Aorta (tissue), 5 donors: Measurements from ENCODE around the gene WHRN. TPM values are rescaled to one million over a fixed set of nuclear protein-coding genes. Genes with fewer than 3 reads are reported as not detected.

Source experiments
- ATAC-seq: fragments of 200-7000 bp; cut with Tn5 transposase; one replicate; pipeline ENCODE4 v1.9.1; 2022; ENCODE audit warnings: moderate library complexity; ENCODE audit not compliant: low FRiP score
- DNase-seq, 2 donors: peaks; one replicate each; pipeline ENCODE4 v3.0.0-alpha.2; 2020
- H3K27ac ChIP-seq, 2 donors: one replicate each; pipeline ENCODE4 v1.5.1; 2013; ENCODE audit warnings: low read length in 2 of 2, mild to moderate bottlenecking in 2 of 2, moderate library complexity in 2 of 2, control low read depth in 1 of 2, inconsistent platforms in 1 of 2, low read depth in 1 of 2
- H3K27me3 ChIP-seq, 2 donors: one replicate each; pipeline ENCODE4 v1.6.1; 2013; ENCODE audit warnings: control low read depth in 1 of 2, low read length in 1 of 2, mild to moderate bottlenecking in 1 of 2, moderate library complexity in 1 of 2; ENCODE audit not compliant: insufficient read depth in 2 of 2, control insufficient read depth in 1 of 2
- H3K36me3 ChIP-seq, 2 donors: one replicate each; pipeline ENCODE4 v1.6.1; 2013; ENCODE audit warnings: control low read depth in 1 of 2, low read length in 1 of 2, mild to moderate bottlenecking in 1 of 2; ENCODE audit not compliant: insufficient read depth in 2 of 2, control insufficient read depth in 1 of 2
- H3K4me1 ChIP-seq, 2 donors: one replicate each; pipeline ENCODE4 v1.6.1; 2013; ENCODE audit warnings: low read length in 2 of 2, control low read depth in 1 of 2, mild to moderate bottlenecking in 1 of 2, moderate library complexity in 1 of 2; ENCODE audit not compliant: insufficient read depth in 2 of 2, control insufficient read depth in 1 of 2
- H3K4me3 ChIP-seq, 2 donors: one replicate each; pipeline ENCODE4 v1.5.1; 2013; ENCODE audit warnings: low read length in 2 of 2, control low read depth in 1 of 2, mild to moderate bottlenecking in 1 of 2
- H3K9me3 ChIP-seq: one replicate; pipeline ENCODE4 v1.6.1; 2013; ENCODE audit warnings: mild to moderate bottlenecking, low read length; ENCODE audit not compliant: control insufficient read depth
- WGBS, 2 donors: extraction: QIAGEN DNeasy Blood & Tissue Kit; methylation state at CpG; one replicate each; pipeline ENCODE4 v1.1.7; 2013; 5-methylcytosine and 5-hydroxymethylcytosine counted together
- intact Hi-C, 2 donors: fragments of 100-400 bp; cut with DNase I; formaldehyde crosslinking; loops; one replicate each; pipeline versions ENCODE4 v1.14.2 to v1.15.0; 2022
- polyA plus RNA-seq, 2 donors: library from polyadenylated mRNA; stranded (reverse); fragments of 200-250 nt; gene quantifications; one replicate each; pipeline ENCODE4 v1.2.3, GENCODE V29; 2013
- total RNA-seq, 2 donors: library from RNA; stranded (reverse); fragmentation: NEBNext Ultra II Directional; extraction: Animal tissue kit (Norgen Biotek cat#: 25700); gene quantifications; one replicate each; pipeline ENCODE4 v1.2.1, GENCODE V29; 2021
- donor health status: healthy with polysubstance abuse.
- donor health status: Bipolar disorder and iron deficiency.
- donor health status: DM: no; HTN: no; CAD: no.
- donor health status: DM: no; HTN: no; CAD: no.
- donor health status: DM: yes; HTN: yes; CAD: no.

The WHRN gene
- total and polyA plus RNA-seq, 4 donors = 1.5 to 4.0 (median 3.6) TPM

DNA sequence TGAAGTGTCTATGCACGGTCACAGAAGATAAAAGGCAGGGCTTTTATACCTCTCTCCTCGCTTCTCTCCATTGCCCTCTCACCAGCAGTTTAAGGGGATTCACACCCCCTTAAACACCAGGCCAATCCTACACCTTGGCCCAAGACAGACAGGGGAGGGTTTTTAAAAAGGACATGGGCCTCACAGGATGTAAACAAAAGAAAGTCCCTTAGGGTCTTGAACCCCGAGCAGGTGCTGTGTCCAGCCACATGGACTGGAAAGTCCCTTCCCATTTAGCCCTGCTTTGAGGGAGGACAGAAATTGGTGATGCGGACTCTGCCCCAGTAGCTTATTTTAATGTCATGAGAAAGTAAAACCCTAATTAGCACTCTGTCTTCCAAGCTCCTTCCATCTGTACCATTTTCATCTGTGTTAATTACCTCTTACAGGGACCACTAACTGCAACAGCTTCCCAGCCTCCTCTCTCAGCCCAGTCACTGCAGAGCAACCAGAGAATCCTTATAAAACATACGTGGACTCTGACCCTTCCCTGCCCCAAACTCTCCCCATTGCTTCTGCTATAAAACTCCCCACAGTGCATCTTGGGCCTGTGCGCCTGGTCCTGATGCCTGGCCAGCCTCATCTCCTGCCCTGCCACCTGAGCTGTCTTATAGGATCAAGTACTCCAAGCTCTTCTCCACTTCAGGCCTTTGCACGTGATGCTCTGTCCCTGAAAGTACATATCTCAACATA is 16.7 kb downstream of the WHRN start:
- Histone ChIP-seq H3K4me3 (no peak overlapping the region), H3K27ac (no peak overlapping the region), H3K4me1 (no peaks in the 10 kb centered on the region), H3K27me3 (no peaks in the 10 kb centered on the region), H3K36me3 (no peaks in the 10 kb centered on the region), H3K9me3 (no peaks in the 10 kb centered on the region)
- DNase-seq (no peak), ATAC-seq (no peak)
- intact Hi-C loops = loop anchor here in 1 of 2 donors (5.0 kb wide), 1 partner anchor 49 kb away; no protein-coding TSS in a partner anchor
- 76 to 79% methylated on average over 7 of the region's 7 CpGs for WGBS, 2 donors

DNA sequence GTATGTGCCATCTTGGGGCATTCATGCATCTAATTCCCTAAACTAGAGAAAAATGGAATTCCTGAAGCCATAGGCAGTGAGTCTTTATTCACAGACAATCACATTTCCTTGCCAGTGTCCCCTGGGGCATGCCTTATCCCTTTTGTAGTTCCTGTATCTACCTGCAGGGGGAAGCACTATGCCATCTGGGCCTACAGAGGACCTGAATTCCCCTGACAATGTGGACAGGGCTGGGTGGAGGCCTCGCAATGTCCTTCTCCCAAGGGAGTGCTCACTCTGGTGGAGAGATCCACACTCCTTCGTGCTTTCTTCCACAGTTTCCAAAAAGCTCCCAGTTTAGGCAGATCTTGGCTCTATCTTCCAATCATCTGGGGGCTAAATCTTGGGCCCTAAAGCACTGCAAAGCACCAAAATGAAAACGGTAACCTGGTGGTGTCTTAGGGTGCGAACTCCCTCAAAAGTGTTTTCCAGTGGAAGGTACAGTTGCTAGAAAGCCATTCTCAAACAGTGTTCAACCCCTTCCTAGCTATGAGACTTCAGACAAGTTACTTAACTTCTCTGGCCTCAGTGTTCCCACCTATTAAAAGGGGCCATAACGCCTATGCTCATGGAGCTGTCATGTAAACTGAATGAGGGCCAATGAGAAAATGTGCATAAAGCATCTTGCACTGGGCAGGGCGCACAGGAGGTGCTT is 17.5 kb downstream of the WHRN start:
- Histone ChIP-seq H3K27ac (no peak overlapping the region), H3K9me3 (no peaks in the 10 kb centered on the region), H3K27me3 (no peaks in the 10 kb centered on the region), H3K4me1 (no peaks in the 10 kb centered on the region), H3K4me3 (no peak overlapping the region), H3K36me3 (no peaks in the 10 kb centered on the region)
- DNase-seq = peak in 1 of 2 donors; percentile 58
- peak; percentile 73 for ATAC-seq
- intact Hi-C loops = loop anchor here (2.0 to 5.0 kb wide), 2 partner anchors 50 to 165 kb away; no protein-coding TSS in a partner anchor
- WGBS, 2 donors = 68 to 70% methylated on average over 6 of the region's 6 CpGs

DNA sequence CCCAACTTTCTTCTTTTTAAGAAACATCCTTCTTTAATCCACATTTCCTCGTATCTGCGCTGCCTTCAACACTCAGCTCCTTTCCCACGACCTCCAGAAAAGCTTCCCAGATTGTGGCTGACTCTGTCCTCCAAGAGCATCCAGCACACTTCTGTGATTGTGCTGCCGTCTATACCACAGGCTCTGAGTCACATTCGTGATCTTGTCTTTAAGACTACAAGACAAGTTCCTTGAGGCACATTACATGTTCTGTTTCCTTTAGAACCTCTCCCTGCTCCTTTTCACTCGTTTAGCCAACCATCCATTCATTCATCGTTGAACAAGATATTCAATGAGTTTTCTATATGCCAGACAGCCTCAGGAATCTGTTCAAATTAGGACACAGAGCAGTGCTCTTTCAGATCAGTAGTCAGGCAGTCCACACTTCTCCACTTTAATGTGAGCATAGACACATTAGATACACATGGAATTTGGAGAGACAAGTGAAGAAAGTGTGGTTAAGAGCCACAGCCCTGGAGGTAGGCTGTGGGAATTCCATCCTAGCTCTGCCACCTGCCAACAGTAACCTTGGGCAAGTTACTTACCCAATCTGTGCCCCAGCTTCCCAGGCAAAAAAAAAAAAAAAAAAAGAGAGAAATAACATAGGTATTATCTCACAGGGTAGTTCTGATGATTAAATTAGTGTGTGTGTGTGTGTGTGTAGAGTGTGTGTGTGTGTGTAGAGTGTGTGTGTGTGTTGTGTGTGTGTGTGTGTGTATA is 18.9 kb downstream of the WHRN start:
- DNase-seq = no peak
- no peaks in the 10 kb centered on the region for H3K4me1 ChIP-seq
- H3K27ac ChIP-seq = no peak overlapping the region
- H3K36me3 ChIP-seq = no peaks in the 10 kb centered on the region
- intact Hi-C loops = loop anchor here (2.0 to 5.0 kb wide), 2 partner anchors 51 to 166 kb away; no protein-coding TSS in a partner anchor
- 77 to 78% methylated on average over 7 of the region's 7 CpGs for WGBS, 2 donors
- no peaks in the 10 kb centered on the region for H3K9me3 ChIP-seq
- H3K4me3 ChIP-seq = no peak overlapping the region
- ATAC-seq = no peak
- no peaks in the 10 kb centered on the region for H3K27me3 ChIP-seq

DNA sequence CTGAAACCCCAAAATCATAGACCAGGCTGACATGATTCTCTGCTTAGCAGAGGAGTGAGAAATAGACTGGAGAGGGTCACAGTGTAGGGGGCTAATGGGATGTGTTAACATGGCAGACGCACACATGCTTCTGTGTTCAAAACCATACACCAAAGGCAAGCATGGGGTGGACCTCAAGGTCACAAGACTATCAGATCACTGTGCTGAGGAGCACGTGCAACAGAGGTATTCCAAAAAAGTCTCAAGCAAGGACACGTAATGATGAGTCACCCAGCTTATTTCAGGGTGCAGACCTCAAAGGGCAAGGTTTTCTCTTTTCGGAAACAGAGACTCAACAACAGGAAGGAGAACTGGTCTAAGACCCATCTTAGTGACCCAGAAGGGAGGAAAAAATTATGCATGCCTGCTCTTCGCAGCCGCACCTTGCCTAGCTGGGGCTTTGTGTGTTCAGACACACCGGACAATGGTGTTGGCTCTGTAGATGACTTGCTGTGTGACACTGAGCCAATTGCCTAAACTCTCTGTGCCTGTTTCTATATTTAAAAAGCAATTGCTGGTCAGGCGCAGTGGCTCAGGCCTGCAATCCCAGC is 20.3 kb downstream of the WHRN start:
- no peak for DNase-seq
- Histone ChIP-seq H3K27me3 (no peaks in the 10 kb centered on the region), H3K27ac (no peak overlapping the region), H3K4me1 (no peaks in the 10 kb centered on the region), H3K36me3 (no peaks in the 10 kb centered on the region), H3K9me3 (no peaks in the 10 kb centered on the region), H3K4me3 (no peak overlapping the region)
- intact Hi-C loops = loop anchor here in 1 of 2 donors (5.0 kb wide), 1 partner anchor 52 kb away; no protein-coding TSS in a partner anchor
- ATAC-seq = no peak
- WGBS, 2 donors = 85 to 90% methylated on average over 8 of the region's 8 CpGs

DNA sequence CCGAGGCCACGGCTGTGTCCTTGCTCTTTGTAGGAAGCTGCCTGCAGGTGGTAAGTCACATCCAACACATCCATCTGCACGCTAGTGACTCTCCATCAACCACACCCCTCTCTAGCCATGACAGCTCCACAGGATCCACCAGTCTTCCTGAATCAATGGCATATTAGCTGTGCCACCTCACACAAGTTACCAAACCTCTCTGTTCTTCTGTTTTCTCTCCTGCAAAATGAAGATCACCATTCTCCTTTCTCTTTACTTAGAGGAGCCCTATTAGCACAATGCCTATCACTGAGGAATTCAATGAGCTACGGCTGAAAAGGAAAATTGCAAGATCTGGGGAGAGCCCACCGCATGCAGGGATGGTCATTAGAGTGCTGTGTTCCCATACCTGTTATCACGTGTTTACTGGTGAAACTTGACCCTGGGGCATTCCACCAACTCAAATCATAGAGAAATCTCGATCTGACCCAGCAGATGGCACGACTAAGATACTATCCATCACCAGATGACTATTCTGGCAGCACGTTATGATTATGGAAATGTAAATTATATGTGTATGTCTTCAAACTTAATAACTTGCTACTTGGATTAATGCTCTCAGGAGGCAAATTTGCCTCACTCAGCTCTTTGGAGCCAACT is 20.9 kb downstream of the WHRN start:
- ATAC-seq = no peak
- no peaks in the 10 kb centered on the region for H3K27me3 ChIP-seq
- DNase-seq = no peak
- no peaks in the 10 kb centered on the region for H3K36me3 ChIP-seq
- intact Hi-C loops = no loop called here
- H3K27ac ChIP-seq = no peak overlapping the region
- no peaks in the 10 kb centered on the region for H3K9me3 ChIP-seq
- 62 to 63% methylated on average over 9 of the region's 9 CpGs for WGBS, 2 donors
- no peak overlapping the region for H3K4me3 ChIP-seq
- H3K4me1 ChIP-seq = no peaks in the 10 kb centered on the region

DNA sequence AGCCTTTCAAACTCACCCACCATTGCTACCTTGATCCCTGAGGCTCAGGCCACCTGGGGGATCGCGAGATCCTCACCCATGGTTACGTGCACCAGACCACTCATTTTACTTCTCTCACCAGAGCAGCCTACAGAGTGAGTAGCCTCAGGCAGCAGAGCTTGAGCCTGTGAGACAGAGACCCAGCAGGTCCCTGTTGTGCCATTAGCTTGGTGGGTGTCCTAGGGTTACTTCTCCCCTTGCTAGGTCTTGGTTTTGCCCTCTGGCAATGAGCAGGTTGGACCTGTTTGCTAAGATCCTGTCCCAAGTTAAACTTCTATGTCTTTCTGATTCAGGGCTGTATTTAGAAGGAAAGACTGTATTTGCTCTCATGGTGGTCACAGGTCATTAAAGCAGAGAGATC is 21.8 kb downstream of the WHRN start:
- Histone ChIP-seq H3K36me3 (no peaks in the 10 kb centered on the region), H3K9me3 (no peaks in the 10 kb centered on the region), H3K4me1 (no peaks in the 10 kb centered on the region), H3K27ac (no peak overlapping the region), H3K27me3 (no peaks in the 10 kb centered on the region), H3K4me3 (no peak overlapping the region)
- whole genome bisulfite sequencing, 2 donors = 85 to 91% methylated on average over 3 of the region's 3 CpGs
- ATAC-seq (no peak), DNase-seq (no peak)
- intact Hi-C loops = no loop called here

DNA sequence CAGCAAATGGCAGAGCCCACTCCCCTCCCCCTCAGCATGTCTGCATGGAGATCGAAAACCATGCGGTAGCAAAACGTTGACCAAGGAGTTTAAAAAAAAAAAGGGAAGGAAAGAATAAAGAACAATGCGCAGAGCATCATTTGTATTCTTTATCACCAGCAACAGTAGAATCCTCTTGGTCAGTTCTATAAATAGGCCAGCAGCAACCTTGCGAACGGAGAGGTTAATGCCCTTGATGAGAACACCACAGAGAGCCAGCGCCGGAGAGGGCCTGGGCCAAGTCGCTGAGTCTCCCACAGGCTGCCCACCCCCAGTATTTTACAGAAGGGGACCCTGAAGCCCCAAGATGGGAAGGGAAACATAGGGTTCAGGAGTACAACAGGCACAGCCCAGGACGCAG is 22.7 kb downstream of the WHRN start:
- H3K27me3 ChIP-seq = no peaks in the 10 kb centered on the region
- no peaks in the 10 kb centered on the region for H3K36me3 ChIP-seq
- no peaks in the 10 kb centered on the region for H3K9me3 ChIP-seq
- no peak overlapping the region for H3K4me3 ChIP-seq
- ATAC-seq (no peak), DNase-seq (peak in 1 of 2 donors; percentile 28)
- no peak overlapping the region for H3K27ac ChIP-seq
- no peaks in the 10 kb centered on the region for H3K4me1 ChIP-seq
- WGBS, 2 donors = 73 to 74% methylated on average over 10 of the region's 10 CpGs
- intact Hi-C loops = no loop called here

DNA sequence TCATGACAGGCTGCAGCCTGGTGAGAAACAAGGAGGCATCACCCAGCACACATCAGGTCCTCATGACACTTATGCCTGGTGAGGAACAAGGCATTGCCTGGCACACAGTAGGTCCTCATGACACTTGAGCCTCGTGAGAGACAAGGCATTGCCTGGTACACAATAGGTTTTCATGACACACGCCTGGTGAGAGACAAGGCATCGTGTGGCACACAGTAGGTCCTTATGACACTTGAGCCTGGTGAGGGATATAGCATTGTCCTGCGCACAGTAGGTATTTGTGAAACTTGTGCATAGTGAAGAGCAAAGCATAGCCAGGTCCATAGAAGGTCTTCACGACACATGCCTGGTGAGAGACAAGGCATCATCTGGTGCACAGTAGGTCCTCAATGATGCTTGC is 23.5 kb downstream of the WHRN start:
- Histone ChIP-seq H3K27me3 (no peaks in the 10 kb centered on the region), H3K4me3 (no peak overlapping the region), H3K36me3 (no peaks in the 10 kb centered on the region), H3K4me1 (no peaks in the 10 kb centered on the region), H3K27ac (no peak overlapping the region), H3K9me3 (no peaks in the 10 kb centered on the region)
- no peak for DNase-seq
- intact Hi-C loops = no loop called here
- 91% methylated on average over 5 of the region's 5 CpGs for WGBS, 2 donors
- ATAC-seq = no peak
